ENCODE data around the gene SYNDIG1. TPM values are rescaled to one million over a fixed set of nuclear protein-coding genes. Genes with fewer than 3 reads are reported as not detected.

SYNDIG1 gene
- total RNA-seq, 1 experiment from 2014 or later: 5.4 TPM

DNA sequence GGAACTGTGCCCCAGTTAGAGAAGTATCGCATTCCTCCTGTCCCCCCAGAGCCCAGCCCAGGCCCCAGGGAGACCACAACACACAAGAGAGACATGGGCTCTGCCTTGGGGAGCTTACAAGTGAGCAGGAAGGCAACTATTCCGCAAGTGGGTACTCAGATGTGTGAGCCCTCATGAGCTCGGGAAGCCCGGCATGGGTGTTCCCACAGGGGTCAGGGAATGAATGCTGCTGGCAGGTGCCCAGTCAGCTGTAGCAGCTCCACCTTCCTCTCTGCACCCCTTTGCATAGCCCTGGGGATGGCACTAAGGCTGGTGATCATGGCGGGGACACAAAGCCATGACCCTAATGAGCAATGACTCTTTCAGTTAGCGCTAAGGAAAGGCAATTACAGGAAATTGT, 194.1 kb downstream of the SYNDIG1 start:
- no peak overlapping the region for H3K4ac ChIP-seq (ENCODE audit: low read depth, low read length)
- H4K5ac ChIP-seq (ENCODE audit: insufficient read length, low read depth, low read length): no peak overlapping the region
- no peak overlapping the region for H3K4me2 ChIP-seq (ENCODE audit: insufficient read depth, insufficient read length, low read length)
- H2BK20ac ChIP-seq (ENCODE audit: low read depth, low read length, poor library complexity, severe bottlenecking): no peak overlapping the region
- H3K14ac ChIP-seq (ENCODE audit: insufficient read depth, low read length): no peak overlapping the region
- no peaks in the 10 kb centered on the region for H3K9me3 ChIP-seq (ENCODE audit: control insufficient read depth, low read depth, low read length)
- no peak overlapping the region for H2AFZ ChIP-seq (ENCODE audit: low read length)
- no CpG with 5 or more reads among the region's 6 CpGs for WGBS (ENCODE audit: extremely low coverage, insufficient read length, low lambda C conversion rate)
- H2AK5ac ChIP-seq (ENCODE audit: insufficient read length, low read length): no peak overlapping the region
- H3K79me2 ChIP-seq (ENCODE audit: insufficient read depth, low read length): no peaks in the 10 kb centered on the region
- H4K8ac ChIP-seq (replicated peaks; ENCODE audit: insufficient read length, low read depth, low read length): no peak overlapping the region
- no peaks in the 10 kb centered on the region; a peak in 2 of 7 replicates for H3K36me3 Mint-ChIP-seq (ENCODE audit: insufficient read depth in 1 of 3, low read depth in 3 of 3)
- no peak overlapping the region for H2BK15ac ChIP-seq (ENCODE audit: low read depth, low read length)
- H3K27me3 ChIP-seq (ENCODE audit: insufficient read depth, low read length): no peaks in the 10 kb centered on the region
- H2BK120ac ChIP-seq (ENCODE audit: low read depth, low read length, poor library complexity, severe bottlenecking): no peak overlapping the region
- no peak overlapping the region for H4K91ac ChIP-seq (ENCODE audit: insufficient read length, low read depth, low read length)
- H3K4me1 Mint-ChIP-seq: no peaks in the 10 kb centered on the region; a peak in 1 of 4 replicates
- TF ChIP-seq, protein P1, sequence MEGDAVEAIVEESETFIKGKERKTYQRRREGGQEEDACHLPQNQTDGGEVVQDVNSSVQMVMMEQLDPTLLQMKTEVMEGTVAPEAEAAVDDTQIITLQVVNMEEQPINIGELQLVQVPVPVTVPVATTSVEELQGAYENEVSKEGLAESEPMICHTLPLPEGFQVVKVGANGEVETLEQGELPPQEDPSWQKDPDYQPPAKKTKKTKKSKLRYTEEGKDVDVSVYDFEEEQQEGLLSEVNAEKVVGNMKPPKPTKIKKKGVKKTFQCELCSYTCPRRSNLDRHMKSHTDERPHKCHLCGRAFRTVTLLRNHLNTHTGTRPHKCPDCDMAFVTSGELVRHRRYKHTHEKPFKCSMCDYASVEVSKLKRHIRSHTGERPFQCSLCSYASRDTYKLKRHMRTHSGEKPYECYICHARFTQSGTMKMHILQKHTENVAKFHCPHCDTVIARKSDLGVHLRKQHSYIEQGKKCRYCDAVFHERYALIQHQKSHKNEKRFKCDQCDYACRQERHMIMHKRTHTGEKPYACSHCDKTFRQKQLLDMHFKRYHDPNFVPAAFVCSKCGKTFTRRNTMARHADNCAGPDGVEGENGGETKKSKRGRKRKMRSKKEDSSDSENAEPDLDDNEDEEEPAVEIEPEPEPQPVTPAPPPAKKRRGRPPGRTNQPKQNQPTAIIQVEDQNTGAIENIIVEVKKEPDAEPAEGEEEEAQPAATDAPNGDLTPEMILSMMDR (conservative IDR thresholded peaks at IDR 0.05): no peak
- no peaks in the 10 kb centered on the region for H3K23me2 ChIP-seq (ENCODE audit: insufficient read length, low read depth, low read length, poor library complexity, severe bottlenecking)
- H2BK5ac ChIP-seq (ENCODE audit: insufficient read length, low read length): no peak overlapping the region
- peaks cover 0 to 4% of the 10 kb centered on the region in 2 experiments; a peak in 2 of 5 replicates for H3K9me3 Mint-ChIP-seq
- no peak for DNase-seq
- H4K20me1 ChIP-seq (ENCODE audit: control insufficient read depth, insufficient read depth, insufficient read length): no peaks in the 10 kb centered on the region
- H3K27ac Mint-ChIP-seq: peak overlapping the region in 1 of 3 experiments; percentile 29; a peak in 1 of 7 replicates
- no peak overlapping the region for H3K18ac ChIP-seq (ENCODE audit: insufficient read length, low read depth, low read length)
- no peak overlapping the region for H3K56ac ChIP-seq (ENCODE audit: insufficient read length, low read depth, low read length)
- no peak overlapping the region for H3K27ac ChIP-seq (ENCODE audit: insufficient read length, low read depth, low read length)
- no peaks in the 10 kb centered on the region for H3K79me1 ChIP-seq (ENCODE audit: insufficient read depth, low read depth, low read length, poor library complexity, severe bottlenecking)
- no peak overlapping the region for H2BK12ac ChIP-seq (ENCODE audit: insufficient read length, low read depth, low read length)
- no peak overlapping the region for H3K9ac ChIP-seq (ENCODE audit: extremely low read depth, insufficient read length, low read length)
- H3K4me1 ChIP-seq (ENCODE audit: insufficient read depth, low read length): no peaks in the 10 kb centered on the region
- H3T11ph ChIP-seq (ENCODE audit: low read length): no peak overlapping the region
- no peaks in the 10 kb centered on the region; the same call in 1 of the 2 replicates for H3K27me3 Mint-ChIP-seq (ENCODE audit: low read depth)
- H3K4me3 Mint-ChIP-seq: no peak overlapping the region
- H3K23ac ChIP-seq (ENCODE audit: insufficient read length, low read depth, low read length): no peak overlapping the region
